Endothelial cell of hepatic sinusoid (primary cell): ENCODE data around the gene MYOG.

Source experiments
- in situ Hi-C: cut with HindIII; loops from 2 replicates; pipeline ENCODE4 v1.10.0; 2017; ENCODE audit warnings: low sequenced_read_pairs

The MYOG gene

GRCh38 chr1:203091199-203091477 lies 5.3 kb upstream of the MYOG start:
- in situ Hi-C loops: no loop called here

GRCh38 chr1:203090421-203091198 lies 4.8 kb upstream of the MYOG start:
- in situ Hi-C loops: no loop called here

- in situ Hi-C loops: no loop called here
These were observed 3.8 kb upstream of the MYOG start for GRCh38 chr1:203089651-203090045.

GRCh38 chr1:203089001-203089650 lies 3.3 kb upstream of the MYOG start:
- in situ Hi-C loops: no loop called here

GRCh38 chr1:203088441-203088840 lies 2.6 kb upstream of the MYOG start:
- in situ Hi-C loops: no loop called here

- in situ Hi-C loops: no loop called here
These were observed 1.4 kb upstream of the MYOG start for GRCh38 chr1:203086992-203087763.

GRCh38 chr1:203084588-203085527 lies 954 bp downstream of the MYOG start:
- in situ Hi-C loops: no loop called here

GRCh38 chr1:203083463-203083921 lies 2.3 kb downstream of the MYOG start:
- in situ Hi-C loops: no loop called here

GRCh38 chr1:203082571-203083462 lies 3.0 kb downstream of the MYOG start:
- in situ Hi-C loops: no loop called here

GRCh38 chr1:203082231-203082505 lies 3.6 kb downstream of the MYOG start:
- in situ Hi-C loops: no loop called here

GRCh38 chr1:203081465-203082230 lies 4.2 kb downstream of the MYOG start:
- in situ Hi-C loops: no loop called here

- in situ Hi-C loops: no loop called here
These were observed 5.4 kb downstream of the MYOG start for GRCh38 chr1:203080456-203080855.

- in situ Hi-C loops: no loop called here
These were observed 7.3 kb downstream of the MYOG start for GRCh38 chr1:203078478-203078877.

- in situ Hi-C loops: no loop called here
These were observed 7.9 kb downstream of the MYOG start for GRCh38 chr1:203077956-203078355.

GRCh38 chr1:203077367-203077766 lies 8.4 kb downstream of the MYOG start:
- in situ Hi-C loops: no loop called here

GRCh38 chr1:203076031-203076511 lies 9.7 kb downstream of the MYOG start:
- in situ Hi-C loops: no loop called here

- in situ Hi-C loops: no loop called here
These were observed 10.4 kb downstream of the MYOG start for GRCh38 chr1:203075236-203076030.

GRCh38 chr1:203074610-203075009 lies 11.2 kb downstream of the MYOG start:
- in situ Hi-C loops: no loop called here
